GM12892 (cell line): ENCODE measurements around the gene ERO1B.
A peak's percentile ranks its signal among the peaks of the same experiment; 100 is the strongest.

ENCODE experiments used
- DNase-seq: peaks from one replicate; pipeline ENCODE4 v3.0.0; 2011; ENCODE audit not compliant: insufficient read length
- FAIRE-seq: peaks from 2 replicates; lab custom pipeline; 2011; peaks lifted over from hg19 to GRCh38; lab: Jason Lieb, UNC
- POLR2A ChIP-seq: IDR thresholded peaks from 2 replicates; pipeline ENCODE4 v1.6.1; 2011; ENCODE audit warnings: low read depth, low read length, control low read depth
- POLR2AphosphoS5 ChIP-seq: IDR thresholded peaks from 2 replicates; pipeline ENCODE4 v1.6.1; 2011; ENCODE audit warnings: low read depth, low read length, control low read depth
- TAF1 ChIP-seq: IDR thresholded peaks from 2 replicates; pipeline ENCODE4 v1.6.1; 2011; ENCODE audit warnings: low read depth, mild to moderate bottlenecking, control low read depth, low read length, borderline replicate concordance

The ERO1B gene

DNA sequence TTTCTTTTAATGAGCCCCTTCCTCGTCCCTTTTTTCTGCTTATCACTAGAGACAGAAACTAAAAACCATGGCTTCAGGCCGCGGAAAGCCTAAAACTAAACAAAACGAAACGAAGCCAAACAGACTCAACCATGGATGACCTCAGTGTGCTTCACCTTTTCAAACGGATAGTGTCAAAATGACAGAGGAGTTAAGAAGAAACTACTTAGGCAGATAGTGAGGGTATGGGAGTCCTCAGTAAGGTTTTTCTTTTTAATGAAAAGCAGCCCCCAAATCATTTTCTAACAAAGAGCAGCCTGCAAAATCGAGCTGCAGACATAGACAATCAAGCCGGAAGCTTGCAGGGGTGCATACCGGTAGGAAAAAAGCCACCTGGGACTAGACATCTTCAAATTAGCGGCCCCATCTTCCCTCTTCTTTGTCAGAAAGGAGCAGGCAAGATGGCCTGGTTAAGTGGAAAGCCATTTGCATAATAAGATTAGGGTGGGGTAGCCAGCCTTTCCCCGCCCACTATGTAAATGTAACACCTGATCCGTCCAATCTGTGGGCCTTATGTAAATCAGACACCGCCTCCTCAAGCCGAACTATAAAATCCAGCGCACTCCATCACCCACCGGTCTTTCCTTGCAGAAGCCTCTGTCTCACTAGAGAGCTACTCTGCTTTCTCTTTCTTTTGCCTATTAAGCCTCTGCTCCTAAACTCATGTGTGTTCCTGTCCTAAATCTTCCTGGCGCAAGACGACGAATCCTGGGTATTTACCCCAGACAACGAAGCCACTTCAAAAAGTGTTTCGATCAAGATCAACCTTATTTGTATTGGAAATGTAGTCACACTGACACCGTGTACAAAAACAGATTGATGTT is 6.2 kb upstream of the ERO1B start:
- no peak for TF ChIP-seq POLR2A
- no peak for TF ChIP-seq POLR2AphosphoS5
- TF ChIP-seq TAF1, result no peak
- FAIRE-seq, result peak; percentile 51
- DNase-seq, result no peak

GRCh38 chr1:236287356-236287755 is 5.6 kb upstream of the ERO1B start:
- FAIRE-seq (no peak), DNase-seq (no peak)
- TF ChIP-seq POLR2AphosphoS5 (no peak), TAF1 (no peak), POLR2A (no peak)

DNA sequence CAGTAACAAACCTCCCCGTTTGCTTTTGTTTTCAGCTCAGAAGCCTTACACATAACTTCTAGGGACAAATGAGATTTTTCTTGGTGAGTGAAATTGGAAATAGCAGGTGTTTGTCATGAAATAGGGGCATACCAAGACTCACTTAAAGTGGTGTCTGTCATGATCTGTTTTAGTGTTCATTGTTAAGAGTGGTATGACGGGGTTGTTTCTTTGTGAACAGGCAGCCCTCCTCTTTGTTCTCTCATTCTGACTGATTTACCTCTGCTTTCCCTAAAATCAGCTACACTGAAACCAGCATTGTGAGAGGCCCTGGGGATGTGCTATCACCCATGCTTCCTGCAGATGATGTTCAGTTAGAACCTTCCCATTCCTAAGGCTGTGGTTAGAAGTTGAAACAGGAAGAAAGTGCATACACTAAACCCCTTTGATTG is 2.5 kb upstream of the ERO1B start:
- peak; percentile 23 for DNase-seq
- peak; percentile 97 for FAIRE-seq
- TF ChIP-seq POLR2A, result peak; percentile 47; the same call in 1 of the 2 replicates
- no peak for TF ChIP-seq TAF1
- TF ChIP-seq POLR2AphosphoS5, result peak; percentile 68; the same call in 1 of the 2 replicates

DNA sequence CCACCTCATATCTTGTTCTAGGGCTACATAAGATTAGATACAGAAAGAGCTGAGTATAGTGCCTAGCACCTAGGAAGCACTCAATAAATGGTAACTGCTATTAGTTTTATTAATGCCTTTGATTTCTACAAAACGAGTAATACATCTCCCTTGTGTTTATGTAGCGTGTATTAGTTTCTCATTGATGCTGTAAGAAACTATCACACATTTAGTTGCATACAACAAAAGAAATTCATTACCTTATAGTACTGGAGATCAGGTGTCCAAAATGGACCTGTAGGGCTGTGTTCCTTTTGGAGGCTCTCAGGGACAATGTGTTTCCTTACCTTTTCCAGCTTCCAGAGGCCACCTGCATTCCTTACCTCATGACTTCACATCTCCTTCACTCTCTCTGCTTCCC is 961 bp upstream of the ERO1B start:
- FAIRE-seq (peak; percentile 62), DNase-seq (no peak)
- no peak for TF ChIP-seq POLR2AphosphoS5
- no peak for TF ChIP-seq TAF1
- no peak for TF ChIP-seq POLR2A

DNA sequence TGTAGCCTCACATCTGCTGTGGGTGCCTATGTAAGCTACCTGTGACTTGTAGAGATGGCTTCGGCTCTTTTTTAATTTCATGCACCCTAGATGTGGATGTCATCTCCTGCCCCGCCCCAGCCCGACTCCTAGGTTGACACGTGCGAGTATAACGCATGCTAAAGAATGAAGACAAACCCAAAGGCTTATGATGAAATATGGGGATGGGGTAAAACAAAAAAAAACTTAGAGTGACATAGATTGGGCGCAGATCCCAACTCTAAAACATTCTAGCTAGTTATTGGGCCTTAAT is 613 bp upstream of the ERO1B start:
- FAIRE-seq, result no peak
- TF ChIP-seq TAF1 (no peak), POLR2AphosphoS5 (no peak), POLR2A (no peak)
- DNase-seq, result no peak

- no peak for TF ChIP-seq POLR2A
- TF ChIP-seq POLR2AphosphoS5, result no peak; the same call in 1 of the 2 replicates
- TF ChIP-seq TAF1, result no peak
- FAIRE-seq (no peak), DNase-seq (peak; percentile 23)
These were observed 532 bp downstream of the ERO1B start for GRCh38 chr1:236281198-236281653.

GRCh38 chr1:236280438-236281197 is 1.1 kb downstream of the ERO1B start:
- TF ChIP-seq POLR2AphosphoS5, result no peak
- TF ChIP-seq POLR2A, result 0 out of 2 replicates have a peak, but pooled peaks have one; percentile 7
- DNase-seq, result no peak

GRCh38 chr1:236275586-236275985 is 6.2 kb downstream of the ERO1B start:
- TF ChIP-seq POLR2AphosphoS5, result no peak
- TF ChIP-seq POLR2A, result no peak
- TF ChIP-seq TAF1, result no peak
- FAIRE-seq (peak; percentile 68), DNase-seq (no peak)

More at GRCh38 chr1:236280438-236281197, 1.1 kb downstream of the ERO1B start:
- FAIRE-seq, result peak; percentile 75

- peak; percentile 48 for FAIRE-seq
These were observed 6.7 kb downstream of the ERO1B start for GRCh38 chr1:236275061-236275460.

GRCh38 chr1:236273358-236273757 is 8.4 kb downstream of the ERO1B start:
- TF ChIP-seq TAF1 (no peak), POLR2AphosphoS5 (no peak), POLR2A (no peak)
- FAIRE-seq (no peak), DNase-seq (no peak)

More at GRCh38 chr1:236275061-236275460, 6.7 kb downstream of the ERO1B start:
- no peak for TF ChIP-seq POLR2AphosphoS5
- TF ChIP-seq TAF1, result no peak
- TF ChIP-seq POLR2A, result no peak
- DNase-seq, result no peak

GRCh38 chr1:236269439-236269838 is 12.3 kb downstream of the ERO1B start:
- DNase-seq (no peak), FAIRE-seq (peak; percentile 69)
- TF ChIP-seq POLR2A (no peak), POLR2AphosphoS5 (no peak), TAF1 (no peak)
